SU-DHL-6 (cell line): Measurements from ENCODE around the gene APLNR.

Experiments used
- H2AFZ ChIP-seq: fragments of 200-600 bp; sonication (generic); 2 replicates; pipeline ENCODE4 v1.6.1; 2014; ENCODE audit warnings: low read depth, mild to moderate bottlenecking, moderate library complexity, mixed read lengths, antibody characterized with exemption, low read length; ENCODE audit not compliant: severe bottlenecking
- H3F3A ChIP-seq: fragments of 200-600 bp; shearing (Covaris generic); 2 replicates; pipeline ENCODE4 v1.6.0; 2016; ENCODE audit warnings: antibody characterized with exemption, mild to moderate bottlenecking; ENCODE audit not compliant: insufficient read depth
- H3K27ac ChIP-seq: fragments of 200-600 bp; sonication (generic); 2 replicates; pipeline ENCODE4 v1.5.1; 2016; ENCODE audit warnings: low read depth, mild to moderate bottlenecking, low read length, moderate library complexity, mixed read lengths
- H3K27me3 ChIP-seq: fragments of 200-600 bp; sonication (generic), shearing (Covaris generic); 2 replicates; pipeline ENCODE4 v1.6.0; 2014; ENCODE audit warnings: mild to moderate bottlenecking, low read length
- H3K36me3 ChIP-seq: fragments of 200-600 bp; sonication (generic); 2 replicates; pipeline ENCODE4 v1.6.1; 2014; ENCODE audit warnings: mild to moderate bottlenecking, low read length, mixed read lengths
- H3K4me2 ChIP-seq: fragments of 300-600, 200-600 bp; shearing (Covaris generic), sonication (generic); 2 replicates; pipeline ENCODE4 v1.6.0; 2014; ENCODE audit warnings: low read length, low read depth, mild to moderate bottlenecking; ENCODE audit not compliant: poor library complexity, severe bottlenecking
- H3K4me3 ChIP-seq: fragments of 200-600 bp; sonication (generic); 2 replicates; pipeline ENCODE4 v1.5.1; 2014; ENCODE audit warnings: antibody characterized with exemption, low read length, mild to moderate bottlenecking, mixed read lengths; ENCODE audit not compliant: insufficient read depth, poor library complexity, severe bottlenecking
- H3K79me2 ChIP-seq: fragments of 200-600 bp; sonication (generic); 2 replicates; pipeline ENCODE4 v1.6.1; 2014; ENCODE audit warnings: mild to moderate bottlenecking, low read length, moderate library complexity; ENCODE audit not compliant: insufficient read depth
- H3K9ac ChIP-seq: fragments of 200-600 bp; sonication (generic); 2 replicates; pipeline ENCODE4 v1.7.0; 2014; ENCODE audit warnings: mild to moderate bottlenecking, low read length
- H3K9me2 ChIP-seq: fragments of 200-600 bp; sonication (generic); replicated peaks from 2 replicates; pipeline ENCODE4 v1.6.1; 2014; ENCODE audit warnings: low read length; ENCODE audit not compliant: insufficient read depth
- H3K9me3 ChIP-seq: fragments of 200-600 bp; sonication (generic); 2 replicates; pipeline ENCODE4 v1.6.1; 2014; ENCODE audit warnings: low read length, mixed read lengths; ENCODE audit not compliant: insufficient read depth
- H4K20me1 ChIP-seq: fragments of 200-600 bp; sonication (generic); 2 replicates; pipeline ENCODE4 v1.6.1; 2014; ENCODE audit warnings: low read depth, mild to moderate bottlenecking, antibody characterized with exemption, low read length, moderate library complexity, mixed read lengths
- CTCF ChIP-seq: fragments of 200-600 bp; sonication (generic); IDR thresholded peaks from one replicate; pipeline ENCODE4 v1.5.1; 2017; ENCODE audit warnings: antibody characterized with exemption, mild to moderate bottlenecking, low read length, moderate library complexity; ENCODE audit not compliant: insufficient read depth, poor library complexity, severe bottlenecking
- EZH2phosphoT487 ChIP-seq: fragments of 200-600 bp; sonication (generic), shearing (Covaris generic); conservative IDR thresholded peaks from 2 replicates; pipeline ENCODE4 v1.6.1; 2018; ENCODE audit warnings: mild to moderate bottlenecking, antibody characterized with exemption, low read length, moderate library complexity, mixed read lengths

The APLNR gene

DNA sequence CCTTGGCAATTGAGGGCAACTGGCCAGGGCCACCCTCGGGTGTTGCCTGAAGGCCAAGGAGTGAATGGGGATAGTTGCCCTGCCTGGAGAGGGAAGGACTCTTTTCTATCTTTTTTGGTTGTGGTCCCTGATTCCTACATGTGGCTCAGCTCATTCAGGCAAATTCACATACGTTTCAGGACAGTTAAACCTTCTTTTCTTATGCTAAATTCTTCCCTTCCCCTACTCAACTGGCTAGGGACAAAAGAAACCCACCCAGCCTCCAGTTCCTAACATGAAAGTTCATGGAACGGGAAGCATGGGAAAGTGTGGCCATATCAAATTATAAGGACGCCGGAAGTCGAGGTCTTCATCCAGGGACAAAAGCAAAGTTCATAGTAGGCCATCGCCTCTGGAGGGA, 26.3 kb upstream of the APLNR start:
- Histone ChIP-seq H3K27me3 (no peaks in the 10 kb centered on the region), H3K4me3 (no peak overlapping the region), H3K36me3 (no peaks in the 10 kb centered on the region), H3K79me2 (no peaks in the 10 kb centered on the region), H3K9me3 (no peaks in the 10 kb centered on the region), H2AFZ (no peak overlapping the region), H3K9ac (no peak overlapping the region), H3K27ac (no peak overlapping the region), H3F3A (no peaks in the 10 kb centered on the region), H4K20me1 (no peaks in the 10 kb centered on the region), H3K9me2 (no peaks in the 10 kb centered on the region), H3K4me2 (no peak overlapping the region)
- TF ChIP-seq EZH2phosphoT487 (no peak), CTCF (no peak)

GRCh38 chr11:57262157-57262556, 25.1 kb upstream of the APLNR start:
- no peak for TF ChIP-seq CTCF
- no peaks in the 10 kb centered on the region for H3F3A ChIP-seq
- H3K27me3 ChIP-seq = no peaks in the 10 kb centered on the region
- no peak overlapping the region for H3K9ac ChIP-seq
- H3K4me2 ChIP-seq = no peak overlapping the region
- H3K79me2 ChIP-seq = no peaks in the 10 kb centered on the region
- no peak overlapping the region for H3K27ac ChIP-seq
- no peak overlapping the region for H3K4me3 ChIP-seq
- no peaks in the 10 kb centered on the region for H3K36me3 ChIP-seq
- no peak overlapping the region for H2AFZ ChIP-seq
- no peaks in the 10 kb centered on the region for H4K20me1 ChIP-seq
- no peaks in the 10 kb centered on the region for H3K9me2 ChIP-seq
- H3K9me3 ChIP-seq = no peaks in the 10 kb centered on the region

DNA sequence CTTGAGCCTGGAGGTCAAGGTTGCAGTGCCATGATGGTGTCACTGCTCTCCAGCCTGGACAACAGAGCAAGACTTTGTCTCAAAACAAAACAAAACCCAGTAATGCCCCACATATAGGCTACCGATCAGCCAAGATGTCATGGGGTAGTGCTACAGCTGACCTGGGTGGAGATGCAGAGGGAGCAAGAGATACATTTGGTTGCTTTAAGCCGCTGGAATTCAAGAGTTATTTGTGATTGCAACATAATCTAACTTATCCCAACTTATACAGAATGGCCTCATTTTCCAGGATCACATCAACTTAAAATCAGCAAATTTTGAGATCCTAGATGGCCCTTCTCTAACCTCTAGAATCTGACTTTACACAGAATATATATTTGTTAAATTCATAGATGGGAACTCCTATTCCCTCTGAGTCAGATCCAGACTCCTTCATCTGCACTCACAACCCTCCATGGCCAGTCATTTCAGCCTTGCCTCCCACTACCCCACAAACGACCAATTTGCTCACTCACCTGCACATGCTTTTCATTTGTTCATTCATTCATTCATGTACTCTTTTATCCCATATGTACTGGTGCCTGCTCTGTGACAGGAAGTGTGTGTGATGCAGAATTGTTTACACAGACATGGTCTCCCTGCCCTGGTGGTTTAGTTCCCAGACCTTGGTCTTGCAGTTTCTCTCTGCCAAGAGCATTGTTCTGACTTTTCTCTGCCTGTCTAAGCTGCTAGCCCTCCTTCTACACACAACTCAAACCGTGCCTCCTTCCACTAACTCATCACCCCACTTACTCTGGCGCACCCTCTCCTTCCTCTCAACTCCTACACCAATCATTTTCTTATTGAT, 24.1 kb upstream of the APLNR start:
- no peak overlapping the region for H3K4me3 ChIP-seq
- no peak overlapping the region for H2AFZ ChIP-seq
- H3K36me3 ChIP-seq = no peaks in the 10 kb centered on the region
- no peaks in the 10 kb centered on the region for H3K79me2 ChIP-seq
- no peak overlapping the region for H3K4me2 ChIP-seq
- no peaks in the 10 kb centered on the region for H3F3A ChIP-seq
- no peaks in the 10 kb centered on the region for H3K9me3 ChIP-seq
- H3K27me3 ChIP-seq = no peaks in the 10 kb centered on the region
- no peak overlapping the region for H3K9ac ChIP-seq
- TF ChIP-seq CTCF (no peak), EZH2phosphoT487 (no peak)
- H3K27ac ChIP-seq = no peak overlapping the region
- H3K9me2 ChIP-seq = no peaks in the 10 kb centered on the region
- no peaks in the 10 kb centered on the region for H4K20me1 ChIP-seq
